Activated CD4-positive, alpha-beta memory T cell treated with anti-CD3 and anti-CD28 coated beads, Interleukin-2, amount 10 ng/mL, durations not matched to agents 7 days and 5 days (primary cell): ENCODE results near the gene EYA2. TPM values are rescaled to one million over a fixed set of nuclear protein-coding genes. Genes with fewer than 3 reads are reported as not detected.

Source experiments
- CTCF ChIA-PET: fragments of 350-600 bp; sonication (Branson Sonifier 250); formaldehyde crosslinking; loops from one replicate; lab custom pipeline; 2021; ENCODE audit warnings: antibody characterized with exemption, inconsistent platforms; lab: Charles Lee
- POLR2A ChIA-PET: fragments of 350-600 bp; sonication (Branson Sonifier 250); formaldehyde crosslinking; loops from one replicate; lab custom pipeline; 2021; ENCODE audit warnings: antibody characterized with exemption; lab: Charles Lee
- DNase-seq: peaks from one replicate; pipeline ENCODE4 v3.0.0-alpha.2; 2020
- H3K27ac Mint-ChIP-seq: one replicate; pipeline ENCODE4 v1.8.0; 2021; ENCODE audit warnings: mild to moderate bottlenecking, mixed read lengths
- H3K27me3 Mint-ChIP-seq: one replicate; pipeline ENCODE4 v1.8.0; 2021; ENCODE audit warnings: mixed read lengths
- H3K36me3 Mint-ChIP-seq: one replicate; pipeline ENCODE4 v1.8.0; 2021; ENCODE audit warnings: low read depth, mixed read lengths
- H3K4me1 Mint-ChIP-seq: one replicate; pipeline ENCODE4 v1.8.0; 2021; ENCODE audit warnings: mixed read lengths
- H3K4me3 Mint-ChIP-seq: one replicate; pipeline ENCODE4 v1.8.0; 2021; ENCODE audit warnings: mild to moderate bottlenecking, mixed read lengths
- H3K9me3 Mint-ChIP-seq: one replicate; pipeline ENCODE4 v1.8.0; 2021; ENCODE audit warnings: mixed read lengths
- total RNA-seq, 2 experiments: library from RNA; stranded (reverse); gene quantifications; one replicate each; pipeline ENCODE4 v1.2.3, GENCODE V29; 2021

Gene EYA2
- total RNA-seq, 2 experiments from 2014 or later, result 0.15 to 0.28 TPM

GRCh38 chr20:46985250-46985649 is 90.6 kb downstream of the EYA2 start:
- CTCF ChIA-PET, result no interaction called here
- Mint-ChIP-seq H3K4me3 (no peak overlapping the region), H3K4me1 (peaks cover 27% of the 10 kb centered on the region), H3K36me3 (peaks cover 23% of the 10 kb centered on the region), H3K9me3 (peaks cover 16% of the 10 kb centered on the region), H3K27me3 (peaks cover 44% of the 10 kb centered on the region), H3K27ac (no peak overlapping the region)
- DNase-seq, result no peak
- POLR2A ChIA-PET, result interaction anchor here (0.7 to 0.9 kb wide), 3 partner anchors 9 to 10 kb away, joined by 3 to 4 read pairs (median 3); no protein-coding TSS in a partner anchor

- peaks cover 21% of the 10 kb centered on the region for H3K36me3 Mint-ChIP-seq
- POLR2A ChIA-PET, result interaction anchor here (0.7 to 0.9 kb wide), 3 partner anchors 9 to 11 kb away, joined by 3 to 4 read pairs (median 3); no protein-coding TSS in a partner anchor
- H3K9me3 Mint-ChIP-seq, result peaks cover 16% of the 10 kb centered on the region
- CTCF ChIA-PET, result no interaction called here
- DNase-seq, result no peak
- H3K4me1 Mint-ChIP-seq, result peaks cover 27% of the 10 kb centered on the region
- H3K4me3 Mint-ChIP-seq, result no peak overlapping the region
- no peak overlapping the region for H3K27ac Mint-ChIP-seq
- H3K27me3 Mint-ChIP-seq, result peaks cover 40% of the 10 kb centered on the region
Observed at GRCh38 chr20:46985671-46986070, 91.0 kb downstream of the EYA2 start.

GRCh38 chr20:46987001-46987400 is 92.4 kb downstream of the EYA2 start:
- Mint-ChIP-seq H3K4me3 (no peak overlapping the region), H3K27me3 (peaks cover 30% of the 10 kb centered on the region), H3K9me3 (peaks cover 16% of the 10 kb centered on the region), H3K27ac (no peak overlapping the region), H3K36me3 (peaks cover 20% of the 10 kb centered on the region), H3K4me1 (peaks cover 37% of the 10 kb centered on the region)
- ChIA-PET CTCF (no interaction called here), POLR2A (no interaction called here)
- DNase-seq, result no peak

- peak; percentile 85 for DNase-seq
- H3K4me3 Mint-ChIP-seq, result peak overlapping the region; percentile 12
- POLR2A ChIA-PET, result interaction anchor here (0.7 to 1.5 kb wide), 9 partner anchors 8 to 366 kb away, joined by 3 to 24 read pairs (median 4); partner anchors contain the start of gene ZMYND8
- CTCF ChIA-PET, result interaction anchor here (1.2 kb wide), 1 partner anchor 10 kb away, joined by 8 read pairs; no protein-coding TSS in a partner anchor
- peaks cover 4% of the 10 kb centered on the region for H3K9me3 Mint-ChIP-seq
- peaks cover 3% of the 10 kb centered on the region for H3K27me3 Mint-ChIP-seq
- peak overlapping the region; percentile 98 for H3K27ac Mint-ChIP-seq
- peaks cover 64% of the 10 kb centered on the region for H3K4me1 Mint-ChIP-seq
- peaks cover 7% of the 10 kb centered on the region for H3K36me3 Mint-ChIP-seq
Observed at GRCh38 chr20:46990017-46990595, 95.5 kb downstream of the EYA2 start.

GRCh38 chr20:46990596-46991104 is 96.0 kb downstream of the EYA2 start:
- POLR2A ChIA-PET, result interaction anchor here (0.7 to 1.5 kb wide), 9 partner anchors 9 to 366 kb away, joined by 3 to 24 read pairs (median 4); partner anchors contain the start of gene ZMYND8
- CTCF ChIA-PET, result interaction anchor here (1.2 kb wide), 1 partner anchor 11 kb away, joined by 8 read pairs; no protein-coding TSS in a partner anchor
- Mint-ChIP-seq H3K36me3 (peaks cover 7% of the 10 kb centered on the region), H3K9me3 (peaks cover 4% of the 10 kb centered on the region), H3K27me3 (no peaks in the 10 kb centered on the region), H3K4me3 (peak overlapping the region; percentile 12), H3K27ac (peak overlapping the region; percentile 98), H3K4me1 (peaks cover 69% of the 10 kb centered on the region)
- DNase-seq, result no peak

- no peak for DNase-seq
- Mint-ChIP-seq H3K4me3 (no peak overlapping the region), H3K4me1 (peaks cover 74% of the 10 kb centered on the region), H3K36me3 (peaks cover 7% of the 10 kb centered on the region), H3K27ac (peak overlapping the region; percentile 98), H3K9me3 (peaks cover 4% of the 10 kb centered on the region), H3K27me3 (no peaks in the 10 kb centered on the region)
- CTCF ChIA-PET, result interaction anchor here (1.2 kb wide), 1 partner anchor 12 kb away, joined by 8 read pairs; no protein-coding TSS in a partner anchor
- POLR2A ChIA-PET, result interaction anchor here (1.2 to 1.5 kb wide), 5 partner anchors 9 to 365 kb away, joined by 4 to 24 read pairs (median 5); partner anchors contain the start of gene ZMYND8
Observed at GRCh38 chr20:46991168-46991567, 96.5 kb downstream of the EYA2 start.

- no peaks in the 10 kb centered on the region for H3K27me3 Mint-ChIP-seq
- ChIA-PET CTCF (no interaction called here), POLR2A (interaction anchor here (0.6 to 1.6 kb wide), 3 partner anchors 12 to 353 kb away, joined by 4 read pairs; no protein-coding TSS in a partner anchor)
- peaks cover 7% of the 10 kb centered on the region for H3K36me3 Mint-ChIP-seq
- no peak overlapping the region for H3K4me3 Mint-ChIP-seq
- no peak for DNase-seq
- peaks cover 78% of the 10 kb centered on the region for H3K4me1 Mint-ChIP-seq
- H3K27ac Mint-ChIP-seq, result peak overlapping the region; percentile 79
- peaks cover 4% of the 10 kb centered on the region for H3K9me3 Mint-ChIP-seq
Observed at GRCh38 chr20:46991880-46992639, 97.4 kb downstream of the EYA2 start.

- ChIA-PET POLR2A (interaction anchor here (0.9 to 1.6 kb wide), 2 partner anchors 13 to 18 kb away, joined by 4 read pairs; no protein-coding TSS in a partner anchor), CTCF (no interaction called here)
- Mint-ChIP-seq H3K4me1 (peaks cover 76% of the 10 kb centered on the region), H3K27me3 (peaks cover 2% of the 10 kb centered on the region), H3K4me3 (no peak overlapping the region), H3K36me3 (peaks cover 7% of the 10 kb centered on the region), H3K27ac (peak overlapping the region; percentile 79), H3K9me3 (peaks cover 4% of the 10 kb centered on the region)
- DNase-seq, result no peak
Observed at GRCh38 chr20:46992640-46993035, 98.0 kb downstream of the EYA2 start.

- H3K9me3 Mint-ChIP-seq, result peaks cover 4% of the 10 kb centered on the region
- H3K27ac Mint-ChIP-seq, result peak overlapping the region; percentile 95
- peaks cover 84% of the 10 kb centered on the region for H3K4me1 Mint-ChIP-seq
- peaks cover 9% of the 10 kb centered on the region for H3K27me3 Mint-ChIP-seq
- ChIA-PET POLR2A (interaction anchor here (0.5 to 1.6 kb wide), 5 partner anchors 8 to 1620 kb away, joined by 3 to 11 read pairs (median 4); partner anchors contain the start of gene OCSTAMP), CTCF (no interaction called here)
- DNase-seq, result no peak
- H3K4me3 Mint-ChIP-seq, result no peak overlapping the region
- H3K36me3 Mint-ChIP-seq, result peaks cover 10% of the 10 kb centered on the region
Observed at GRCh38 chr20:46993465-46994095, 98.9 kb downstream of the EYA2 start.

GRCh38 chr20:46994341-46994740 is 99.7 kb downstream of the EYA2 start:
- POLR2A ChIA-PET, result interaction anchor here (0.5 to 1.3 kb wide), 5 partner anchors 9 to 1621 kb away, joined by 3 to 11 read pairs (median 4); partner anchors contain the start of gene OCSTAMP
- Mint-ChIP-seq H3K27ac (peak overlapping the region; percentile 95), H3K4me3 (peak overlapping the region; percentile 76), H3K36me3 (peaks cover 9% of the 10 kb centered on the region), H3K27me3 (peaks cover 11% of the 10 kb centered on the region), H3K4me1 (peaks cover 81% of the 10 kb centered on the region), H3K9me3 (peaks cover 4% of the 10 kb centered on the region)
- peak; percentile 86 for DNase-seq
- CTCF ChIA-PET, result interaction anchor here (0.6 to 1.2 kb wide), 3 partner anchors 9 to 56 kb away, joined by 3 read pairs; no protein-coding TSS in a partner anchor

- CTCF ChIA-PET, result no interaction called here
- peaks cover 6% of the 10 kb centered on the region for H3K36me3 Mint-ChIP-seq
- DNase-seq, result no peak
- POLR2A ChIA-PET, result no interaction called here
- peaks cover 2% of the 10 kb centered on the region for H3K9me3 Mint-ChIP-seq
- peaks cover 71% of the 10 kb centered on the region for H3K4me1 Mint-ChIP-seq
- H3K4me3 Mint-ChIP-seq, result no peak overlapping the region
- peaks cover 16% of the 10 kb centered on the region for H3K27me3 Mint-ChIP-seq
- peak overlapping the region; percentile 31 for H3K27ac Mint-ChIP-seq
Observed at GRCh38 chr20:46995561-46996142, 101.0 kb downstream of the EYA2 start.

- peaks cover 32% of the 10 kb centered on the region for H3K27me3 Mint-ChIP-seq
- peaks cover 3% of the 10 kb centered on the region for H3K36me3 Mint-ChIP-seq
- H3K27ac Mint-ChIP-seq, result no peak overlapping the region
Observed at GRCh38 chr20:46997187-46997586, 102.5 kb downstream of the EYA2 start.

More at GRCh38 chr20:46997187-46997586, 102.5 kb downstream of the EYA2 start:
- POLR2A ChIA-PET, result interaction anchor here (0.9 kb wide), 2 partner anchors 10 to 18 kb away, joined by 3 to 4 read pairs; no protein-coding TSS in a partner anchor
- DNase-seq, result no peak
- CTCF ChIA-PET, result no interaction called here
- H3K4me3 Mint-ChIP-seq, result no peak overlapping the region
- H3K9me3 Mint-ChIP-seq, result no peaks in the 10 kb centered on the region
- H3K4me1 Mint-ChIP-seq, result peaks cover 57% of the 10 kb centered on the region
